Kidney glomerular epithelial cell (primary cell): Measurements from ENCODE around the gene TBC1D22A.

Experiments used
- DNase-seq: peaks from one replicate; lab custom pipeline; 2025; lab: John Stamatoyannopoulos, UW

Gene TBC1D22A

GRCh38 chr22:47083379-47083986 lies 321.0 kb downstream of the TBC1D22A start:
- no peak for DNase-seq

GRCh38 chr22:47084226-47084625 lies 321.8 kb downstream of the TBC1D22A start:
- DNase-seq, result no peak

GRCh38 chr22:47086596-47087248 lies 324.3 kb downstream of the TBC1D22A start:
- no peak for DNase-seq

- DNase-seq, result no peak
These were observed 326.2 kb downstream of the TBC1D22A start for GRCh38 chr22:47088480-47089158.

- no peak for DNase-seq
These were observed 326.9 kb downstream of the TBC1D22A start for GRCh38 chr22:47089374-47089773.

GRCh38 chr22:47089796-47090460 lies 327.5 kb downstream of the TBC1D22A start:
- no peak for DNase-seq

- DNase-seq, result no peak
These were observed 328.3 kb downstream of the TBC1D22A start for GRCh38 chr22:47090591-47091245.

- no peak for DNase-seq
These were observed 328.8 kb downstream of the TBC1D22A start for GRCh38 chr22:47091246-47091651.

- DNase-seq, result no peak
These were observed 329.7 kb downstream of the TBC1D22A start for GRCh38 chr22:47091921-47092700.

GRCh38 chr22:47092896-47093311 lies 330.5 kb downstream of the TBC1D22A start:
- no peak for DNase-seq

GRCh38 chr22:47093720-47094119 lies 331.3 kb downstream of the TBC1D22A start:
- no peak for DNase-seq

- DNase-seq, result no peak
These were observed 332.4 kb downstream of the TBC1D22A start for GRCh38 chr22:47094861-47095330.

- no peak for DNase-seq
These were observed 333.1 kb downstream of the TBC1D22A start for GRCh38 chr22:47095395-47096122.

GRCh38 chr22:47098121-47098520 lies 335.7 kb downstream of the TBC1D22A start:
- DNase-seq, result no peak

- no peak for DNase-seq
These were observed 336.1 kb downstream of the TBC1D22A start for GRCh38 chr22:47098554-47098953.

- DNase-seq, result no peak
These were observed 337.6 kb downstream of the TBC1D22A start for GRCh38 chr22:47100019-47100418.

- no peak for DNase-seq
These were observed 338.3 kb downstream of the TBC1D22A start for GRCh38 chr22:47100646-47101200.

- DNase-seq, result no peak
These were observed 339.0 kb downstream of the TBC1D22A start for GRCh38 chr22:47101321-47101885.

- no peak for DNase-seq
These were observed 339.6 kb downstream of the TBC1D22A start for GRCh38 chr22:47102081-47102480.

- DNase-seq, result no peak
These were observed 340.2 kb downstream of the TBC1D22A start for GRCh38 chr22:47102648-47103047.
